DND-41 (cell line): ENCODE data around the gene TBC1D1.

ENCODE experiments used
- CTCF ChIP-seq: IDR thresholded peaks from 2 replicates; pipeline ENCODE4 v1.5.1; 2012; ENCODE audit warnings: borderline replicate concordance, low read length, moderate library complexity, mild to moderate bottlenecking; ENCODE audit not compliant: poor library complexity, severe bottlenecking; ENCODE audit errors: extremely low read depth
- EZH2 ChIP-seq: IDR thresholded peaks from 3 replicates; pipeline ENCODE4 v1.6.1; 2012; ENCODE audit warnings: borderline replicate concordance, low read depth, mild to moderate bottlenecking, moderate library complexity, low read length, inconsistent platforms; ENCODE audit not compliant: severe bottlenecking

- no peak for TF ChIP-seq EZH2
- no peak for TF ChIP-seq CTCF
These were observed 58.9 kb downstream of the TBC1D1 start for GRCh38 chr4:37949636-37950426.
